Measurements from ENCODE around the gene PRR12. TPM values are rescaled to one million over a fixed set of nuclear protein-coding genes. Genes with fewer than 3 reads are reported as not detected.

The PRR12 gene
- total RNA-seq, 4 donors from 2014 or later, result 11.6 to 32.7 (median 18.1) TPM

- peak in 1 of 2 donors; percentile 22 for TF ChIP-seq POLR2A (IDR thresholded peaks at IDR 0.05)
- TF ChIP-seq, protein P1, sequence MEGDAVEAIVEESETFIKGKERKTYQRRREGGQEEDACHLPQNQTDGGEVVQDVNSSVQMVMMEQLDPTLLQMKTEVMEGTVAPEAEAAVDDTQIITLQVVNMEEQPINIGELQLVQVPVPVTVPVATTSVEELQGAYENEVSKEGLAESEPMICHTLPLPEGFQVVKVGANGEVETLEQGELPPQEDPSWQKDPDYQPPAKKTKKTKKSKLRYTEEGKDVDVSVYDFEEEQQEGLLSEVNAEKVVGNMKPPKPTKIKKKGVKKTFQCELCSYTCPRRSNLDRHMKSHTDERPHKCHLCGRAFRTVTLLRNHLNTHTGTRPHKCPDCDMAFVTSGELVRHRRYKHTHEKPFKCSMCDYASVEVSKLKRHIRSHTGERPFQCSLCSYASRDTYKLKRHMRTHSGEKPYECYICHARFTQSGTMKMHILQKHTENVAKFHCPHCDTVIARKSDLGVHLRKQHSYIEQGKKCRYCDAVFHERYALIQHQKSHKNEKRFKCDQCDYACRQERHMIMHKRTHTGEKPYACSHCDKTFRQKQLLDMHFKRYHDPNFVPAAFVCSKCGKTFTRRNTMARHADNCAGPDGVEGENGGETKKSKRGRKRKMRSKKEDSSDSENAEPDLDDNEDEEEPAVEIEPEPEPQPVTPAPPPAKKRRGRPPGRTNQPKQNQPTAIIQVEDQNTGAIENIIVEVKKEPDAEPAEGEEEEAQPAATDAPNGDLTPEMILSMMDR (IDR thresholded peaks at IDR 0.05), result no peak
- H3K27ac ChIP-seq, result peak overlapping the region; percentile 58 to 95 (median 92)
- peak; percentile 89 to 93 for DNase-seq (ENCODE audit: low spot score in 2 of 2)
- WGBS, 2 donors, result 6 to 10% methylated on average over 18 to 25 of the region's 27 CpGs
- peaks cover 0 to 44% (median 11%) of the 10 kb centered on the region in 4 donors for H3K4me1 ChIP-seq
- H3K27me3 ChIP-seq, result no peaks in the 10 kb centered on the region
- H3K9me3 ChIP-seq, result no peaks in the 10 kb centered on the region
- H3K4me3 ChIP-seq, result peak overlapping the region; percentile 72 to 96 (median 86)
- peaks cover 4 to 46% (median 16%) of the 10 kb centered on the region in 3 donors for H3K36me3 ChIP-seq
These were observed 2.5 kb downstream of the PRR12 start for GRCh38 chr19:49593233-49594113.

DNA sequence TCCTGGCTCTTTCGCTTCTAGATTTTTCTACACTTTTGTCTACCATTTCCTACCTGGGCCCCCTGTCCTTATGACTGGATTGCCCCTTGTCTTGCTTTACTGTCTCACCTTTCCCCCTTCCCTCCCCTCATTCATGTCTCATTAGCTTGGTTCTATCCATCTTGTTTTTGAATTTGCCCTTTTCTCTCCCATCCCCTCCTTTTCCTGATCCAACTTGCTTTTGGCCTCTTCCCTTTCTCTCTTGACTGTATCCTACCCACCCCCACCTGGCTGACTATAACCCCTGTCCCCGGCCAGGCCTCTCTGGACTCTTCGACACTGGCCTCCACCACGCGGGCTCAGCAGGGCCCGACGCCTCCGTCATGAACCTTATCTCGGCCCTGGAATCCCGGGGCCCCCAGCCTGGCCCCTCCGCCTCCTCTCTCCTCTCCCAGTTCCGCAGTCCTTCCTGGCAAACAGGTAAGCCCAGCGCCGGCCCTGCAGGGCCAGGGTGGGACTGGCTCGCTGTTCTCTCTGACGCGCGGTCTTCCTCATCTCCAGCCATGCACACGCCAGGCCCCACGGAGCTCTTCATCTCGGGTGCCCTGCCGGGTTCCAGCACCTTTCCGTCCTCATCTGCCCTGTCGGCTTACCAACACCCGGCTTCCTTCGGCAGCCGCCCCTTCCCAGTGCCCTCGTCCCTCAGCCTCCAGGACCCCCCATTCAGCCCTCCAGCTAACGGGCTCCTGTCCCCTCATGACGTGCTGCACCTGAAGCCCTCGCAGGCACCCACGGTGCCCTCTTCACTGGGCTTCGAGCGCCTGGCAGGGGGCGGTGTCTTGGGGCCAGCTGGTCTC, 3.4 kb downstream of the PRR12 start:
- no peaks in the 10 kb centered on the region for H3K9me3 ChIP-seq
- no peak overlapping the region for H3K4me3 ChIP-seq
- DNase-seq (ENCODE audit: low spot score in 2 of 2), result no peak
- no peaks in the 10 kb centered on the region for H3K27me3 ChIP-seq
- peaks cover 4 to 55% (median 20%) of the 10 kb centered on the region in 3 donors for H3K36me3 ChIP-seq
- peak overlapping the region; percentile 58 to 95 (median 92) for H3K27ac ChIP-seq
- TF ChIP-seq POLR2A (IDR thresholded peaks at IDR 0.05), result no peak
- TF ChIP-seq EP300 (IDR thresholded peaks at IDR 0.05), result no peak
- TF ChIP-seq, protein P1 (IDR thresholded peaks at IDR 0.05), result no peak
- H3K4me1 ChIP-seq, result peaks cover 0 to 44% (median 11%) of the 10 kb centered on the region in 4 donors
- 90 to 91% methylated on average over 35 of the region's 35 CpGs for WGBS, 2 donors

DNA sequence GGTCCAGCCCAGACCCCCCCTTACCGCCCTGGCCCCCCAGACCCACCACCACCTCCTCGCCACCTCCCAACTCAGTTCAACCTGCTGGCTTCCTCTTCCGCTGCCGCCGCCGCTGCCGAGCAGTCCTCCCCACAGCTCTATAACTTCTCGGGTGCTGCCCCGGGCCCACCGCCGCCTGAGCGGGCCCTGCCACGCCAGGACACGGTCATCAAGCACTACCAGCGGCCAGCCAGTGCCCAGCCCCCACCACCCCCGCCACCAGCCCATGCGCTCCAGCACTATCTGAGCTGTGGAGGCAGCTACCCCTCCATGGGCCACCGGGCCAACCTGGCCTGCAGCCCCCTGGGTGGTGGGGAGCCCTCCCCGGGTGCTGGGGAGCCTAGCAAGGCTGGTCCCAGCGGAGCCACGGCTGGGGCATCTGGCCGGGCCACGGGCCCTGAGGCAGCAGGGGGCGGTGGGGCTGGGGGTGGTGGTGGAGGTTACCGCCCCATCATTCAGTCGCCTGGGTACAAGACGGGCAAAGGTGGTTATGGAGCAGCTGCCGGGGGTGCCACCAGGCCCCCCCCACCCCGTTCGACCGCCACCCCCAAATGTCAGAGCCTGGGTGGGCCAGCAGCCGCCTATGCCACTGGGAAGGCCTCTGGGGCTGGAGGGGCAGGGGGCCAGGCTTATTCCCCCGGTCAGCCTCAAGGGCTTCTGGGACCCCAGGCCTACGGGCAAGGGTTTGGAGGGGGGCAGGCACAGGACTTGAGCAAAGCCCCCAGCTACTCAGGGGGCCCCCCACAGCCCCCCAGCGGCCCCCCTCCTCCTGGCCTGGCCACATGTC, 4.2 kb downstream of the PRR12 start:
- 85 to 89% methylated on average over 20 to 27 of the region's 35 CpGs for WGBS, 2 donors
- Histone ChIP-seq H3K9me3 (no peaks in the 10 kb centered on the region), H3K4me1 (peaks cover 0 to 37% (median 11%) of the 10 kb centered on the region in 4 donors), H3K36me3 (peaks cover 4 to 63% (median 26%) of the 10 kb centered on the region in 3 donors), H3K27ac (peak overlapping the region in 1 of 4 donors; percentile 95), H3K27me3 (no peaks in the 10 kb centered on the region), H3K4me3 (no peak overlapping the region)
- no peak for DNase-seq (ENCODE audit: low spot score in 2 of 2)
- TF ChIP-seq, protein P1 (IDR thresholded peaks at IDR 0.05), result no peak
- TF ChIP-seq EP300 (IDR thresholded peaks at IDR 0.05), result no peak
- no peak for TF ChIP-seq POLR2A (IDR thresholded peaks at IDR 0.05)

DNA sequence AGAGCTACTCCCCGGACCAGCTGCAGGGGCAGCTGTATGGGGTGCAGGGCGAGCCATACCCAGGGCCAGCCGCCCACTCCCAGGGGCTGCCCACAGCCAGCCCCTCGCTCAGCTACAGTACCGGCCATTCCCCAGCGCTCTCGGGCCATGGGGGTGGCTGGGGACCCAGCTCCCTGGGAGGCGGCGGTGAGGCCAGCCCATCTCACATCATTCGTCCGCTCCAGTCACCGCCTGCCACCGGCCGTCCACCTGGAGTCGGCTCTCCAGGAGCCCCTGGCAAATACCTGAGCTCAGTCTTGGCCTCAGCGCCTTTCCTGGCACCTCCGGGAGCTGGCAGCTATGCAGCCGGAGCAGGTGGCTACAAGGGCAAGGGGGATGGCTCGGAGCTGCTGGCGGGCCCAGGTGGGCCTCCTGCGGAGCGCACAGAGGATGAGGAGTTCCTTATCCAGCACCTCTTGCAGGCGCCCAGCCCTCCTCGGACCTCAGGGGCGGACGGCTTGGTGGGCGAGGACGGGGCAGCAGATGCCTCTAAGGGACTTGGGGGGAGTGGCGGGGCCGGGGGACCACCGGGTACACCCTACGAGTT, 4.9 kb downstream of the PRR12 start:
- Histone ChIP-seq H3K4me1 (peaks cover 0 to 31% (median 11%) of the 10 kb centered on the region in 4 donors), H3K27me3 (no peaks in the 10 kb centered on the region), H3K4me3 (no peak overlapping the region), H3K27ac (no peak overlapping the region), H3K9me3 (no peaks in the 10 kb centered on the region), H3K36me3 (peaks cover 4 to 70% (median 26%) of the 10 kb centered on the region in 3 donors)
- TF ChIP-seq EP300 (IDR thresholded peaks at IDR 0.05) (no peak), POLR2A (IDR thresholded peaks at IDR 0.05) (no peak)
- TF ChIP-seq, protein P1 (IDR thresholded peaks at IDR 0.05), result no peak
- WGBS, 2 donors, result 85 to 90% methylated on average over 14 to 26 of the region's 32 CpGs
- DNase-seq (ENCODE audit: low spot score in 2 of 2), result no peak

Data from tibial nerve (tissue), 4 donors.